Neural progenitor cell (in vitro differentiated cells): ENCODE measurements around the gene SNTG2. TPM values are rescaled to one million over a fixed set of nuclear protein-coding genes. Genes with fewer than 3 reads are reported as not detected.

Experiments
- DNase-seq: peaks from one replicate; pipeline ENCODE4 v3.0.0-alpha.2; 2016; ENCODE audit warnings: low spot score
- H2AFZ ChIP-seq: fragments of 200-600 bp; sonication (generic); replicated peaks from 2 replicates; pipeline ENCODE4 v1.6.1; 2016; ENCODE audit warnings: antibody characterized with exemption
- H3F3A ChIP-seq: fragments of 200-600 bp; sonication (generic); 2 replicates; pipeline ENCODE4 v1.6.1; 2016; ENCODE audit warnings: antibody characterized with exemption, low read depth
- H3K27ac ChIP-seq: fragments of 200-600 bp; sonication (generic); 2 replicates; pipeline ENCODE4 v1.5.1; 2016; ENCODE audit warnings: mild to moderate bottlenecking
- H3K27me3 ChIP-seq: fragments of 200-600 bp; sonication (generic); 2 replicates; pipeline ENCODE4 v1.6.1; 2016; ENCODE audit warnings: mild to moderate bottlenecking, moderate library complexity
- H3K36me3 ChIP-seq: fragments of 200-600 bp; sonication (generic); 2 replicates; pipeline ENCODE4 v1.5.1; 2016
- H3K4me1 ChIP-seq: fragments of 200-600 bp; sonication (generic); 2 replicates; pipeline ENCODE4 v1.6.1; 2016; ENCODE audit warnings: mixed run types
- H3K4me2 ChIP-seq: fragments of 200-600 bp; sonication (generic); 2 replicates; pipeline ENCODE4 v1.6.1; 2016
- H3K4me3 ChIP-seq: fragments of 200-600 bp; sonication (generic); 2 replicates; pipeline ENCODE4 v1.5.1; 2016
- H3K79me2 ChIP-seq: fragments of 200-600 bp; sonication (generic); 2 replicates; pipeline ENCODE4 v1.6.1; 2016; ENCODE audit warnings: low read depth
- H3K9ac ChIP-seq: fragments of 200-600 bp; sonication (generic); 2 replicates; pipeline ENCODE4 v1.6.1; 2016
- H3K9me3 ChIP-seq: fragments of 200-600 bp; sonication (generic); 2 replicates; pipeline ENCODE4 v1.5.1; 2016; ENCODE audit warnings: low read depth
- H4K20me1 ChIP-seq: fragments of 200-600 bp; sonication (generic); 2 replicates; pipeline ENCODE4 v1.6.1; 2016; ENCODE audit warnings: low read depth
- H3K27ac Mint-ChIP-seq: 3 replicates; pipeline ENCODE4 v1.8.0; 2021; ENCODE audit warnings: mixed read lengths
- H3K27me3 Mint-ChIP-seq: 2 replicates; pipeline ENCODE4 v1.8.0; 2022; ENCODE audit warnings: low read depth, mild to moderate bottlenecking, inconsistent platforms, moderate library complexity, mixed read lengths; ENCODE audit not compliant: insufficient read depth
- H3K36me3 Mint-ChIP-seq: 3 replicates; pipeline ENCODE4 v1.8.0; 2021; ENCODE audit warnings: mixed read lengths
- H3K4me1 Mint-ChIP-seq: 3 replicates; pipeline ENCODE4 v1.8.0; 2021; ENCODE audit warnings: mixed read lengths
- H3K4me3 Mint-ChIP-seq: 3 replicates; pipeline ENCODE4 v1.8.0; 2021; ENCODE audit warnings: mild to moderate bottlenecking, moderate library complexity, mixed read lengths
- H3K9me3 Mint-ChIP-seq: 3 replicates; pipeline ENCODE4 v1.8.0; 2020; ENCODE audit warnings: mixed read lengths
- EZH2 ChIP-seq: fragments of 200-600 bp; sonication (generic); IDR thresholded peaks from 2 replicates; pipeline ENCODE4 v1.6.1; 2017; ENCODE audit warnings: antibody characterized with exemption, mild to moderate bottlenecking, moderate library complexity
- EZH2phosphoT487 ChIP-seq: fragments of 200-600 bp; sonication (generic); IDR thresholded peaks from 2 replicates; pipeline ENCODE4 v1.6.1; 2017; ENCODE audit warnings: antibody characterized with exemption
- total RNA-seq: library from RNA; depleted of rRNA; stranded (reverse); fragments of >200 nt; gene quantifications from 2 replicates; pipeline ENCODE4 v1.2.3, GENCODE V29; 2015; ENCODE audit warnings: low replicate concordance
- TF ChIP-seq, protein P1 (sequence below): fragments of 200-600 bp; sonication (generic); IDR thresholded peaks from 2 replicates; pipeline ENCODE4 v1.5.1; 2017; ENCODE audit warnings: antibody characterized with exemption, mild to moderate bottlenecking

Gene SNTG2
- total RNA-seq, 1 donor from 2014 or later, result 1.1 TPM

DNA sequence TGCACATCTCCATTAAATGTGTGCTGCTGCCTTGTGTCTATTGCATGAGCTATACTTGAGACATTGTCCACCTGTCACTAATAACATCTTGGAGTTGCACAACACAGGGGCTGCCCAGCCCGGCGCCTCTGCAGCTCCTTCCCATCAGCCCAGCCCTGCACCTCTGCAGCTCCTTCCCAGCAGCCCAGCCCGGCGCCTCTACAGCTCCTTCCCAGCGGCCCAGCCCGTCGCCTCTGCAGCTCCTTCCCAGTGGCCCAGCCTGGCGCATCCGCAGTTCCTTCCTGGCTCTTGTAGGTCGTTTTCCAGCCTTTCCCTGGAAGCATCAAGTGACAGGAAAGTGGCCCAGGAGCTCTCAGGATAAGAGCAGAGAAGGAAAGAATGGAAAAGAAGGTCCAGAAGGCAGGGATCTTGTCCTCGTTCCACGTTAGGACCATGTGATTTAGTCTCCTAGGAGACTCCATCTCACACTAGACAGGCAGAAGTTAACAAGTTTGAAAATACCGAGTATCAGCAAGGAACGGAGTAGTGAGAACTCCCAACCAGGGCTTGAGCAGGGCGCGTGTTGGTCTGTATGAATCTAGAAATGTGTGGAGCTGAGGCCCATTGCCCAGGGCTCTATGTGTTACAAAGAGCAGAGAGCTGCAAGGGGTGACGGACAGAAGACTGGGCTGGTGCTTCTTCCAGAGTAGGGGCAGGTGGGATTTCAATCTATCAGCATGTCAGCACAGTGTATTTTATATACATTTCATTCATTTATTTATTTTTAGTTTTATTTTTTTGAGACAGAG is 346.9 kb downstream of the SNTG2 start:
- Histone ChIP-seq H3K4me3 (no peak overlapping the region), H3K27me3 (no peaks in the 10 kb centered on the region), H3K79me2 (no peaks in the 10 kb centered on the region), H3F3A (no peaks in the 10 kb centered on the region), H4K20me1 (no peaks in the 10 kb centered on the region), H3K4me1 (no peaks in the 10 kb centered on the region), H2AFZ (no peak overlapping the region), H3K9me3 (no peaks in the 10 kb centered on the region), H3K9ac (no peak overlapping the region), H3K36me3 (no peaks in the 10 kb centered on the region), H3K27ac (no peak overlapping the region), H3K4me2 (no peak overlapping the region)
- Mint-ChIP-seq H3K9me3 (no peaks in the 10 kb centered on the region), H3K4me3 (no peak overlapping the region), H3K36me3 (no peaks in the 10 kb centered on the region), H3K27ac (peak overlapping the region; percentile 22), H3K27me3 (peaks cover 6% of the 10 kb centered on the region), H3K4me1 (peaks cover 3% of the 10 kb centered on the region)
- DNase-seq, result no peak
- TF ChIP-seq, protein P1, sequence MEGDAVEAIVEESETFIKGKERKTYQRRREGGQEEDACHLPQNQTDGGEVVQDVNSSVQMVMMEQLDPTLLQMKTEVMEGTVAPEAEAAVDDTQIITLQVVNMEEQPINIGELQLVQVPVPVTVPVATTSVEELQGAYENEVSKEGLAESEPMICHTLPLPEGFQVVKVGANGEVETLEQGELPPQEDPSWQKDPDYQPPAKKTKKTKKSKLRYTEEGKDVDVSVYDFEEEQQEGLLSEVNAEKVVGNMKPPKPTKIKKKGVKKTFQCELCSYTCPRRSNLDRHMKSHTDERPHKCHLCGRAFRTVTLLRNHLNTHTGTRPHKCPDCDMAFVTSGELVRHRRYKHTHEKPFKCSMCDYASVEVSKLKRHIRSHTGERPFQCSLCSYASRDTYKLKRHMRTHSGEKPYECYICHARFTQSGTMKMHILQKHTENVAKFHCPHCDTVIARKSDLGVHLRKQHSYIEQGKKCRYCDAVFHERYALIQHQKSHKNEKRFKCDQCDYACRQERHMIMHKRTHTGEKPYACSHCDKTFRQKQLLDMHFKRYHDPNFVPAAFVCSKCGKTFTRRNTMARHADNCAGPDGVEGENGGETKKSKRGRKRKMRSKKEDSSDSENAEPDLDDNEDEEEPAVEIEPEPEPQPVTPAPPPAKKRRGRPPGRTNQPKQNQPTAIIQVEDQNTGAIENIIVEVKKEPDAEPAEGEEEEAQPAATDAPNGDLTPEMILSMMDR, result no peak
- TF ChIP-seq EZH2 (no peak), EZH2phosphoT487 (no peak)

DNA sequence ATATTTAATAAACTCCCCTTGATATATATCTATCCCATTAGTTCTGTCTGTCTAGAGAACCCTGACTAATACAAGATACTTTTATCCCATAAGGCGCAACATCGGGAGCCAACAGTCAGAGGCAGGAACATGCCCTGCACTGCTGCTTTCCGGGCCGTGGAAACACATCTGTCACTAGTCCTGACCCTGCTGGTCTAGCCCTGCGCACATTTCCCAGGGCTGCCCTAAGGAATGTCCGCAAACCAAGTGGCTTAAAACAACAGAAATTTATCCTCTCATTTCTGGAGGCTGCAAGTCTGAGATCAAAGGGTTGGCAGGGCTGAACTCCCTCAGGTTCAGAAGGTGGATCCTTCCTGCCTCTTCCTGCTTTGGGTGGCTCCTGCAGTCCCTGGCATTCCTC is 348.4 kb downstream of the SNTG2 start:
- Mint-ChIP-seq H3K9me3 (no peaks in the 10 kb centered on the region), H3K27me3 (peaks cover 6% of the 10 kb centered on the region), H3K4me3 (no peak overlapping the region), H3K27ac (no peak overlapping the region), H3K4me1 (peaks cover 3% of the 10 kb centered on the region), H3K36me3 (no peaks in the 10 kb centered on the region)
- DNase-seq, result no peak
- Histone ChIP-seq H2AFZ (no peak overlapping the region), H3K4me2 (no peak overlapping the region), H3F3A (no peaks in the 10 kb centered on the region), H3K9ac (no peak overlapping the region), H3K79me2 (no peaks in the 10 kb centered on the region), H3K4me1 (no peaks in the 10 kb centered on the region), H3K27ac (no peak overlapping the region), H4K20me1 (no peaks in the 10 kb centered on the region), H3K9me3 (no peaks in the 10 kb centered on the region), H3K4me3 (no peak overlapping the region), H3K36me3 (no peaks in the 10 kb centered on the region), H3K27me3 (no peaks in the 10 kb centered on the region)
- TF ChIP-seq EZH2, result no peak
- TF ChIP-seq, protein P1, result no peak
- no peak for TF ChIP-seq EZH2phosphoT487

DNA sequence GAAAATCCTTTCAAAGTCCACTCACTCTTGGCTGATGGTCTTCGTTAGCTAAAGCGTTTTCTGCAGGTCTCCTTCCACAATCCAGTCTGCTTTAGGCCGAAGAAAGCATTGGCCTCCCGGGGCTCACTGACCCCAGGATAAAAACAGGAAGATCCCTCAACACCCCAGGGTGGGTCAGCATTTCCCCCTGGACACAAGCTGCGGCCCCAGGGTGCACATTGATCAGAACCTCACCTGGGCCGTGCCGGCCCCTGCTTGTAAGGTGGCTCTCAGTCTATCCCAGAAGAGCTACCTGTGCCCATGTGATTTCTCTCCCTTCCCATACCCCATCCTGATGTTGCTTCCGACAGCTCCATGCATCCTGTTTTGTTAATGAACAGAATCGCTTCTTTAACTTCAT is 349.6 kb downstream of the SNTG2 start:
- no peaks in the 10 kb centered on the region for H3F3A ChIP-seq
- H3K27me3 ChIP-seq, result no peaks in the 10 kb centered on the region
- no peak overlapping the region for H2AFZ ChIP-seq
- peaks cover under 1% of the 10 kb centered on the region for H3K4me1 Mint-ChIP-seq
- no peaks in the 10 kb centered on the region for H3K36me3 Mint-ChIP-seq
- no peak for DNase-seq
- no peaks in the 10 kb centered on the region for H4K20me1 ChIP-seq
- H3K36me3 ChIP-seq, result no peaks in the 10 kb centered on the region
- H3K27me3 Mint-ChIP-seq, result peaks cover 6% of the 10 kb centered on the region
- H3K4me1 ChIP-seq, result peaks cover under 1% of the 10 kb centered on the region
- no peak overlapping the region for H3K9ac ChIP-seq
- no peak for TF ChIP-seq EZH2phosphoT487
- no peak for TF ChIP-seq EZH2
- TF ChIP-seq, protein P1, result no peak
- H3K27ac Mint-ChIP-seq, result no peak overlapping the region
- H3K27ac ChIP-seq, result no peak overlapping the region
- no peak overlapping the region for H3K4me3 ChIP-seq
- H3K79me2 ChIP-seq, result no peaks in the 10 kb centered on the region
- H3K9me3 ChIP-seq, result no peaks in the 10 kb centered on the region
- H3K4me3 Mint-ChIP-seq, result no peak overlapping the region
- no peaks in the 10 kb centered on the region for H3K9me3 Mint-ChIP-seq
- H3K4me2 ChIP-seq, result no peak overlapping the region
